IMR-90 (cell line): Measurements from ENCODE around the gene TAS1R1. TPM values are rescaled to one million over a fixed set of nuclear protein-coding genes. Genes with fewer than 3 reads are reported as not detected.

Source experiments
- ATAC-seq: fragments of 200-7000 bp; cut with Tn5 transposase; 2 replicates; pipeline ENCODE4 v1.9.1; 2020; ENCODE audit warnings: low read depth, mild to moderate bottlenecking, moderate library complexity
- BruUV-seq: library from RNA; stranded (reverse); fragments of 400-500 nt; replicated peaks from 2 replicates; lab custom pipeline; 2021; lab: Mats Ljungman, UMichigan
- CTCF ChIA-PET: fragments of 300-600 bp; formaldehyde crosslinking; extraction: SDS; loops from one replicate; lab custom pipeline; 2021; ENCODE audit warnings: antibody characterized with exemption; lab: Yijun Ruan, JAX
- POLR2A ChIA-PET: fragments of 300-600 bp; sonication (Branson Sonifier 250); formaldehyde crosslinking; loops from one replicate; lab custom pipeline; 2022; ENCODE audit warnings: antibody characterized with exemption; ENCODE audit not compliant: unreplicated experiment; lab: Charles Lee
- DNase-seq: peaks from one replicate; pipeline ENCODE4 v3.0.0; 2013
- H2AFZ ChIP-seq: replicated peaks from 2 replicates; pipeline ENCODE3; 2013; ENCODE audit warnings: low read length, mild to moderate bottlenecking; ENCODE audit not compliant: poor library complexity
- H2AK5ac ChIP-seq: 2 replicates; pipeline ENCODE4 v1.6.1; 2013; ENCODE audit warnings: low read depth, low read length, inconsistent platforms
- H2AK9ac ChIP-seq: replicated peaks from 2 replicates; pipeline ENCODE3; 2013; ENCODE audit warnings: mild to moderate bottlenecking, low read depth, low read length, moderate library complexity; ENCODE audit not compliant: poor library complexity
- H2BK120ac ChIP-seq: 2 replicates; pipeline ENCODE4 v1.6.1; 2013; ENCODE audit warnings: low read depth, low read length, inconsistent platforms
- H2BK15ac ChIP-seq: 3 replicates; pipeline ENCODE4 v1.6.1; 2013; ENCODE audit warnings: low read depth, low read length, inconsistent platforms
- H2BK20ac ChIP-seq: 2 replicates; pipeline ENCODE4 v1.6.1; 2013; ENCODE audit warnings: low read depth, mild to moderate bottlenecking, inconsistent platforms, low read length, moderate library complexity
- H2BK5ac ChIP-seq: 2 replicates; pipeline ENCODE4 v1.6.1; 2013; ENCODE audit warnings: mild to moderate bottlenecking, low read depth, low read length, inconsistent platforms; ENCODE audit not compliant: poor library complexity, severe bottlenecking
- H3K14ac ChIP-seq: replicated peaks from 2 replicates; pipeline ENCODE4 v1.6.1; 2013; ENCODE audit warnings: low read depth, low read length, inconsistent platforms
- H3K18ac ChIP-seq: 2 replicates; pipeline ENCODE4 v1.6.1; 2013; ENCODE audit warnings: low read depth, low read length, control low read depth
- H3K23ac ChIP-seq: 2 replicates; pipeline ENCODE4 v1.6.1; 2013; ENCODE audit warnings: low read depth, low read length, inconsistent platforms
- H3K27ac ChIP-seq: 2 replicates; pipeline ENCODE4 v1.5.1; 2013; ENCODE audit warnings: mild to moderate bottlenecking, control low read depth, low read length; ENCODE audit not compliant: insufficient read depth
- H3K27me3 ChIP-seq: 2 replicates; pipeline ENCODE4 v1.6.1; 2013; ENCODE audit warnings: low read length; ENCODE audit not compliant: control insufficient read depth, insufficient read depth
- H3K36me3 ChIP-seq: 2 replicates; pipeline ENCODE4 v1.6.1; 2013; ENCODE audit warnings: low read length, mixed read lengths; ENCODE audit not compliant: control insufficient read depth, insufficient read depth
- H3K4ac ChIP-seq: 2 replicates; pipeline ENCODE4 v1.6.1; 2013; ENCODE audit warnings: low read depth, low read length, inconsistent platforms
- H3K4me1 ChIP-seq: 2 replicates; pipeline ENCODE4 v1.6.1; 2013; ENCODE audit warnings: low read length, mixed read lengths; ENCODE audit not compliant: control insufficient read depth, insufficient read depth
- H3K4me2 ChIP-seq: 2 replicates; pipeline ENCODE4 v1.6.1; 2013; ENCODE audit warnings: low read depth, mild to moderate bottlenecking, control low read depth, low read length, moderate library complexity
- H3K4me3 ChIP-seq: 2 replicates; pipeline ENCODE4 v1.5.1; 2013; ENCODE audit warnings: low read depth, mild to moderate bottlenecking, control low read depth, low read length, moderate library complexity; ENCODE audit not compliant: insufficient read depth
- H3K56ac ChIP-seq: 2 replicates; pipeline ENCODE4 v1.6.1; 2013; ENCODE audit warnings: low read length, inconsistent platforms; ENCODE audit not compliant: insufficient read depth; ENCODE audit errors: extremely low read depth
- H3K79me1 ChIP-seq, 2 experiments: 2 replicates each; pipeline ENCODE4 v1.6.1; 2013; ENCODE audit warnings: low read length in 2 of 2, inconsistent platforms in 1 of 2, low read depth in 1 of 2
- H3K9ac ChIP-seq: 2 replicates; pipeline ENCODE4 v1.6.1; 2013; ENCODE audit warnings: low read depth, low read length, control low read depth
- H3K9me1 ChIP-seq: 2 replicates; pipeline ENCODE4 v1.6.1; 2013; ENCODE audit warnings: low read length, inconsistent platforms; ENCODE audit not compliant: insufficient read depth
- H3K9me3 ChIP-seq: 2 replicates; pipeline ENCODE4 v1.6.1; 2013; ENCODE audit warnings: low read length; ENCODE audit not compliant: control insufficient read depth, insufficient read depth
- H4K20me1 ChIP-seq: 2 replicates; pipeline ENCODE4 v1.6.1; 2013; ENCODE audit warnings: low read length, inconsistent platforms; ENCODE audit not compliant: insufficient read depth
- H4K5ac ChIP-seq: 2 replicates; pipeline ENCODE4 v1.6.1; 2013; ENCODE audit warnings: mild to moderate bottlenecking, low read depth, low read length, control low read depth
- H4K8ac ChIP-seq, 2 experiments: 2 replicates each; pipeline ENCODE4 v1.6.1; 2013; ENCODE audit warnings: low read depth in 2 of 2, low read length in 2 of 2, control low read depth in 1 of 2, inconsistent platforms in 1 of 2
- H4K91ac ChIP-seq: 2 replicates; pipeline ENCODE4 v1.6.1; 2013; ENCODE audit warnings: low read depth, low read length, inconsistent platforms; ENCODE audit not compliant: insufficient read depth
- BHLHE40 ChIP-seq: fragments of 150-350 bp; IDR thresholded peaks from 2 replicates; pipeline ENCODE4 v1.6.1; 2016; ENCODE audit warnings: mild to moderate bottlenecking, low read depth, low read length
- CHD1 ChIP-seq: IDR thresholded peaks from 2 replicates; pipeline ENCODE4 v1.6.1; 2012; ENCODE audit warnings: low read depth, low read length, improper control_type of control experiment
- ELK1 ChIP-seq: fragments of 150-350 bp; IDR thresholded peaks from 2 replicates; pipeline ENCODE4 v1.6.1; 2016; ENCODE audit warnings: low read depth, mild to moderate bottlenecking, low read length, moderate library complexity, borderline replicate concordance
- FOS ChIP-seq: fragments of 150-350 bp; IDR thresholded peaks from 2 replicates; pipeline ENCODE4 v1.6.1; 2016; ENCODE audit warnings: low read depth, low read length
- MAFK ChIP-seq: IDR thresholded peaks from 2 replicates; pipeline ENCODE4 v1.6.1; 2012; ENCODE audit warnings: low read depth, low read length, improper control_type of control experiment
- MAZ ChIP-seq: IDR thresholded peaks from 2 replicates; pipeline ENCODE4 v1.6.1; 2012; ENCODE audit warnings: low read depth, mild to moderate bottlenecking, low read length, improper control_type of control experiment, moderate library complexity, borderline replicate concordance
- MXI1 ChIP-seq: IDR thresholded peaks from 2 replicates; pipeline ENCODE4 v1.6.1; 2012; ENCODE audit warnings: low read depth, mild to moderate bottlenecking, low read length, moderate library complexity, borderline replicate concordance
- NFE2L2 ChIP-seq: fragments of 150-350 bp; IDR thresholded peaks from 2 replicates; pipeline ENCODE4 v1.6.1; 2016; ENCODE audit warnings: low read depth, mild to moderate bottlenecking, low read length
- RAD21 ChIP-seq: IDR thresholded peaks from 2 replicates; pipeline ENCODE4 v1.6.1; 2012; ENCODE audit warnings: low read length, improper control_type of control experiment
- RCOR1 ChIP-seq: IDR thresholded peaks from 2 replicates; pipeline ENCODE4 v1.6.1; 2012; ENCODE audit warnings: mild to moderate bottlenecking, low read length, improper control_type of control experiment; ENCODE audit not compliant: insufficient replicate concordance
- RFX5 ChIP-seq: IDR thresholded peaks from 2 replicates; pipeline ENCODE4 v1.8.0; 2012; ENCODE audit warnings: low read depth, mild to moderate bottlenecking, low read length, moderate library complexity
- WGBS, 2 experiments: methylation state at CpG; one replicate each; pipeline versions ENCODE4 v1.1.5 to v1.1.7; 2013; ENCODE audit warnings: missing lambda C conversion rate in 2 of 2; ENCODE audit not compliant: insufficient read length in 1 of 2; ENCODE audit errors: extremely low coverage in 2 of 2; 5-methylcytosine and 5-hydroxymethylcytosine counted together
- dilution Hi-C: fragments of 300-500 bp; cut with HindIII; formaldehyde crosslinking; loops from one replicate; pipeline ENCODE4 v1.14.3; 2018; ENCODE audit warnings: low sequenced_read_pairs; ENCODE audit not compliant: unreplicated experiment
- in situ Hi-C: fragments of 300-500 bp; cut with MboI; formaldehyde crosslinking; loops from 3 replicates; pipeline ENCODE4 v1.14.3; 2019; ENCODE audit warnings: low sequenced_read_pairs, inconsistent platforms, mixed read lengths
- intact Hi-C: fragments of 100-400 bp; cut with micrococcal nuclease; formaldehyde crosslinking; loops from 2 replicates; pipeline ENCODE4 v1.10.0; 2022
- polyA plus RNA-seq, 3 experiments: library from polyadenylated mRNA; depleted of rRNA; stranded (reverse); fragments of >200 nt; gene quantifications; 2 replicates each; pipeline ENCODE4 v1.2.3, GENCODE V29; 2012; ENCODE audit warnings: low replicate concordance in 1 of 3
- total RNA-seq: library from RNA; depleted of rRNA; stranded (reverse); fragments of >200 nt; gene quantifications from 2 replicates; pipeline ENCODE4 v1.2.3, GENCODE V29; 2012

TAS1R1 gene
- total and polyA plus RNA-seq, 2 of the 4 experiments (the other 2 are of a cell fraction): 0.05 TPM; not detected in 1

GRCh38 chr1:6521536-6521935, 33.6 kb upstream of the TAS1R1 start:
- H3K4me2 ChIP-seq: no peak overlapping the region
- no peak for TF ChIP-seq NFE2L2
- TF ChIP-seq RCOR1: no peak
- no peak for TF ChIP-seq MAZ
- no peak for TF ChIP-seq BHLHE40
- TF ChIP-seq RFX5: no peak
- no peak for TF ChIP-seq MAFK
- TF ChIP-seq ELK1: no peak
- no peak for TF ChIP-seq MXI1
- TF ChIP-seq RAD21: no peak
- TF ChIP-seq FOS: no peak
- TF ChIP-seq CHD1: no peak
- no peak overlapping the region for H3K4ac ChIP-seq
- no peak overlapping the region for H2BK5ac ChIP-seq
- no peak overlapping the region for H2BK20ac ChIP-seq
- no peaks in the 10 kb centered on the region for H3K9me3 ChIP-seq
- H3K4me1 ChIP-seq: peaks cover 9% of the 10 kb centered on the region
- ATAC-seq (no peak), DNase-seq (peak; percentile 41)
- no peaks in the 10 kb centered on the region; the same call in 1 of the 2 replicates for H3K9me1 ChIP-seq
- 100% methylated on average over 1 of the region's 5 CpGs; no CpG with 5 or more reads in 1 of the 2 experiments for WGBS, 2 experiments
- no peaks in the 10 kb centered on the region for H3K27me3 ChIP-seq
- no peak overlapping the region for H2BK120ac ChIP-seq
- no peak overlapping the region for H3K18ac ChIP-seq
- ChIA-PET POLR2A (no interaction called here), CTCF (no interaction called here)
- dilution Hi-C loops: no loop called here
- H3K4me3 ChIP-seq: no peak overlapping the region
- H2BK15ac ChIP-seq: no peak overlapping the region
- in situ Hi-C loops: no loop called here
- no peak overlapping the region for H3K23ac ChIP-seq
- no peak overlapping the region for H4K5ac ChIP-seq
- intact Hi-C loops: loop anchor here (2.0 kb wide), 1 partner anchor 17 kb away; no protein-coding TSS in a partner anchor
- H2AK5ac ChIP-seq: no peak overlapping the region
- no peaks in the 10 kb centered on the region for H4K20me1 ChIP-seq
- H4K8ac ChIP-seq: no peak overlapping the region
- H4K91ac ChIP-seq: no peak overlapping the region
- no peak overlapping the region for H3K27ac ChIP-seq
- TSS peak; percentile 45 for BruUV-seq
- H2AK9ac ChIP-seq: no peak overlapping the region
- H2AFZ ChIP-seq: no peak overlapping the region
- H3K9ac ChIP-seq: no peak overlapping the region
- H3K56ac ChIP-seq: no peak overlapping the region
- H3K36me3 ChIP-seq: peaks cover 14% of the 10 kb centered on the region
- H3K79me1 ChIP-seq: no peaks in the 10 kb centered on the region
- H3K14ac ChIP-seq: no peak overlapping the region
